GM12878 (cell line): ENCODE measurements around the gene BTBD9. TPM values are rescaled to one million over a fixed set of nuclear protein-coding genes. Genes with fewer than 3 reads are reported as not detected.
A peak's percentile ranks its signal among the peaks of the same experiment; 100 is the strongest.

Experiments
- ATAC-seq: fragments of 200-7000 bp; cut with Tn5 transposase; 3 replicates; pipeline ENCODE4 v1.9.1; 2020; ENCODE audit warnings: mild to moderate bottlenecking, moderate library complexity
- BruUV-seq: library from RNA; stranded (reverse); fragments of 400-500 nt; replicated peaks from 2 replicates; lab custom pipeline; 2021; lab: Mats Ljungman, UMichigan
- CTCF ChIA-PET: fragments of 300-600 bp; sonication (Branson Sonifier 250); formaldehyde crosslinking; extraction: SDS; loops from one replicate; lab custom pipeline; 2021; ENCODE audit warnings: inconsistent platforms; lab: Yijun Ruan, JAX
- POLR2A ChIA-PET: fragments of 350-600 bp; formaldehyde crosslinking; extraction: SDS; loops from one replicate; lab custom pipeline; 2021; ENCODE audit warnings: inconsistent platforms; lab: Charles Lee
- RAD21 ChIA-PET: fragments of 300-600 bp; sonication (Branson Sonifier 250); formaldehyde crosslinking; loops from one replicate; lab custom pipeline; 2023; ENCODE audit warnings: antibody characterized with exemption; ENCODE audit not compliant: unreplicated experiment; lab: Charles Lee
- SMC1A ChIA-PET: fragments of 300-600 bp; sonication (Branson Sonifier 250); formaldehyde crosslinking; loops from one replicate; lab custom pipeline; 2023; ENCODE audit not compliant: unreplicated experiment, uncharacterized antibody; lab: Charles Lee
- DNase-seq: peaks from one replicate; pipeline ENCODE4 v3.0.0-alpha.2; 2011; ENCODE audit warnings: low read depth, low spot score
- FAIRE-seq: peaks from 3 replicates; lab custom pipeline; 2011; peaks lifted over from hg19 to GRCh38; lab: Jason Lieb, UNC
- H2AFZ ChIP-seq: 2 replicates; pipeline ENCODE4 v1.6.0; 2011; ENCODE audit warnings: low read depth, low read length, control low read depth; ENCODE audit not compliant: control insufficient read depth
- H3K27ac ChIP-seq: 2 replicates; pipeline ENCODE4 v1.5.1; 2011; ENCODE audit warnings: control low read depth; ENCODE audit not compliant: control insufficient read depth, insufficient read depth
- H3K27me3 ChIP-seq, 2 experiments: replicated peaks in 1 of 2; 2 replicates each; pipeline versions ENCODE4 v1.6.0 to v1.6.1; 2011; ENCODE audit warnings: low read length in 1 of 2; ENCODE audit not compliant: control insufficient read depth in 2 of 2, insufficient read depth in 2 of 2
- H3K36me3 ChIP-seq, 2 experiments: 2 replicates each; pipeline ENCODE4 v1.5.1; 2011; ENCODE audit warnings: low read length in 1 of 2; ENCODE audit not compliant: control insufficient read depth in 2 of 2, insufficient read depth in 2 of 2
- H3K4me1 ChIP-seq: 2 replicates; pipeline ENCODE4 v1.6.1; 2011; ENCODE audit warnings: mild to moderate bottlenecking, low read length, moderate library complexity, mixed read lengths; ENCODE audit not compliant: control insufficient read depth, insufficient read depth
- H3K4me2 ChIP-seq: 2 replicates; pipeline ENCODE4 v1.6.0; 2011; ENCODE audit warnings: control low read depth; ENCODE audit not compliant: control insufficient read depth, insufficient read depth
- H3K4me3 ChIP-seq: fragments of 200-600 bp; sonication (generic); 2 replicates; pipeline ENCODE4 v1.5.1; 2016
- H3K79me2 ChIP-seq: 2 replicates; pipeline ENCODE4 v1.6.0; 2011; ENCODE audit warnings: low read length; ENCODE audit not compliant: control insufficient read depth, insufficient read depth
- H3K9ac ChIP-seq: 2 replicates; pipeline ENCODE4 v1.8.0; 2011; ENCODE audit warnings: low read length, control low read depth, mixed read lengths; ENCODE audit not compliant: control insufficient read depth, insufficient read depth
- H3K9me3 ChIP-seq: replicated peaks from 3 replicates; pipeline ENCODE4 v1.5.1; 2011; ENCODE audit warnings: mild to moderate bottlenecking, low read length; ENCODE audit not compliant: control insufficient read depth, insufficient read depth
- H4K20me1 ChIP-seq: 2 replicates; pipeline ENCODE4 v1.6.0; 2011; ENCODE audit not compliant: control insufficient read depth, insufficient read depth
- BMI1 ChIP-seq: fragments of 450-650 bp; IDR thresholded peaks from 2 replicates; pipeline ENCODE4 v1.6.1; 2016; ENCODE audit warnings: mild to moderate bottlenecking, moderate library complexity, borderline replicate concordance
- E2F4 ChIP-seq: IDR thresholded peaks from 2 replicates; pipeline ENCODE4 v1.6.1; 2012; ENCODE audit warnings: low read depth, low read length, improper control_type of control experiment
- EED ChIP-seq: sonication (generic); IDR thresholded peaks from 2 replicates; pipeline ENCODE4 v1.6.1; 2016; ENCODE audit warnings: antibody characterized with exemption, low read depth
- EGR1 ChIP-seq, 2 experiments: IDR thresholded peaks; 1 replicate in 1 of 2; 2 replicates in 1 of 2; pipeline ENCODE4 v1.6.1; 2011 to 2012; ENCODE audit warnings: low read depth in 2 of 2, low read length in 2 of 2, borderline replicate concordance in 1 of 2, mild to moderate bottlenecking in 1 of 2, moderate library complexity in 1 of 2
- FOS ChIP-seq: IDR thresholded peaks from 3 replicates; pipeline ENCODE4 v1.6.1; 2011; ENCODE audit warnings: borderline replicate concordance; ENCODE audit not compliant: insufficient read length; ENCODE audit errors: extremely low read depth
- LARP7 ChIP-seq: fragments of 450-650 bp; IDR thresholded peaks from 2 replicates; pipeline ENCODE4 v1.6.1; 2017; ENCODE audit warnings: mild to moderate bottlenecking
- MEF2B ChIP-seq: fragments of 450-650 bp; IDR thresholded peaks from 2 replicates; pipeline ENCODE4 v1.6.1; 2018; ENCODE audit warnings: mild to moderate bottlenecking, moderate library complexity; ENCODE audit not compliant: partially characterized antibody, poor library complexity, severe bottlenecking
- NFIC ChIP-seq: IDR thresholded peaks from 2 replicates; pipeline ENCODE4 v1.6.1; 2012; ENCODE audit warnings: low read depth, mild to moderate bottlenecking, inconsistent platforms, low read length, moderate library complexity
- NFYB ChIP-seq: IDR thresholded peaks from 2 replicates; pipeline ENCODE4 v1.6.1; 2011; ENCODE audit warnings: low read depth, mild to moderate bottlenecking, low read length, improper control_type of control experiment, moderate library complexity; ENCODE audit not compliant: insufficient read depth
- SP1 ChIP-seq: IDR thresholded peaks from one replicate; pipeline ENCODE4 v1.6.1; 2011; ENCODE audit warnings: low read depth, low read length
- SREBF2 ChIP-seq: IDR thresholded peaks from 2 replicates; pipeline ENCODE4 v1.6.1; 2012; ENCODE audit warnings: mild to moderate bottlenecking, low read length
- TCF3 ChIP-seq: IDR thresholded peaks from 2 replicates; pipeline ENCODE4 v1.6.1; 2012; ENCODE audit warnings: low read depth, mild to moderate bottlenecking, low read length, borderline replicate concordance; ENCODE audit not compliant: insufficient read depth
- ZZZ3 ChIP-seq: IDR thresholded peaks from 2 replicates; pipeline ENCODE4 v1.6.1; 2011; ENCODE audit warnings: low read depth; ENCODE audit not compliant: control insufficient read depth, insufficient read length
- WGBS: methylation state at CpG from one replicate; pipeline ENCODE4 v1.1.6; 2016; ENCODE audit warnings: low lambda C conversion rate; ENCODE audit not compliant: insufficient replicate concordance, insufficient coverage; ENCODE audit errors: missing lambda C conversion rate; 5-methylcytosine and 5-hydroxymethylcytosine counted together
- in situ Hi-C: fragments of 300-500 bp; cut with MboI; formaldehyde crosslinking; loops from 9 replicates; pipeline ENCODE4 v1.14.3; 2018; ENCODE audit warnings: mixed read lengths
- intact Hi-C: fragments of 100-400 bp; cut with micrococcal nuclease; formaldehyde crosslinking; loops from one replicate; pipeline ENCODE4 v1.14.2; 2022; ENCODE audit not compliant: unreplicated experiment
- polyA plus RNA-seq, 11 experiments: library from polyadenylated mRNA; depleted of rRNA in 4 of 11; unstranded in 6 of 11; stranded (reverse) in 5 of 11; fragments of >200 nt; fragmentation: Nextera tagmentation in 4 of 11; fragmentation: Illumina TruSeq in 1 of 11; extraction: Ambion mirVana in 4 of 11; extraction: Trizol in 1 of 11; gene quantifications; 1 replicate in 1 of 11; 2 replicates in 10 of 11; pipeline versions ENCODE4 v1.2.1 to v1.2.3, GENCODE V29; 2011 to 2016; ENCODE audit warnings: inconsistent platforms in 2 of 11, missing spikeins in 2 of 11, low read depth in 1 of 11
- total RNA-seq, 4 experiments: library from RNA; depleted of rRNA in 3 of 4; stranded (reverse); fragments of >200 nt in 3 of 4; fragmentation: Illumina TruSeq in 1 of 4; extraction: Trizol in 1 of 4; gene quantifications; 2 replicates each; pipeline versions ENCODE4 v1.2.1 to v1.2.3, GENCODE V29; 2013 to 2021

The BTBD9 gene
- total and polyA plus RNA-seq, 10 of the 15 experiments (the other 5 are each of a cell fraction or from before 2014, with no cell fraction given), result 0.22 to 8.6 (median 4.6) TPM

DNA sequence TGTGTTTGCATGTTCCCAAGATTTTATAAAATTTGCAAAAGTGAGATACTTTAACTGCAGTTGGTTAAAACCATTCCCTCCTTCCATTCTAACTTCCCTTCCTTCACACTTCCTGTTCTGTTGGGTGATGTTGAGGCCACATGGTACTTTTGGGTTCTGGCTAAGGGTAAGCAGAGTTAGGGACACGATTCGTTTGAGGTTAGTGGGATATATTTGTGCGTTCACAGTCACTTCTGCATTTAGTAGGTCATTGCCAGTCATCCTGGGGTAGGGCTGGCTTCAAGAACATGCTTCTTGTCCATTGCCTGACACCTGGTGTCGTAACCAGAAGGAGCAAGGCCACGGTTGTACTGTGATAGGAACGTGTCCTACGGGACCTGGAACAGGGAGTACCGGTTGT lies 480.1 kb downstream of the BTBD9 start:
- Histone ChIP-seq H3K9me3 (no peaks in the 10 kb centered on the region), H4K20me1 (no peaks in the 10 kb centered on the region), H3K4me2 (no peak overlapping the region), H3K79me2 (no peaks in the 10 kb centered on the region), H3K27ac (no peak overlapping the region), H2AFZ (no peak overlapping the region), H3K36me3 (peaks cover 0 to 1% of the 10 kb centered on the region in 2 experiments; a peak in 1 of 4 replicates), H3K4me1 (no peaks in the 10 kb centered on the region), H3K4me3 (no peak overlapping the region), H3K27me3 (no peaks in the 10 kb centered on the region)
- in situ Hi-C loops, result no loop called here
- TSS peak; percentile 23 for BruUV-seq
- ATAC-seq (no peak), FAIRE-seq (no peak), DNase-seq (no peak)
- RAD21 ChIA-PET, result no interaction called here
- intact Hi-C loops, result no loop called here
- 92% methylated on average over 8 of the region's 8 CpGs for WGBS
- POLR2A ChIA-PET, result no interaction called here
- CTCF ChIA-PET, result no interaction called here
- SMC1A ChIA-PET, result no interaction called here
- TF ChIP-seq ZZZ3 (no peak), SREBF2 (no peak), EGR1 (IDR thresholded peaks at IDR 0.05; ENCODE audit: borderline replicate concordance in 1 of 2, low read depth in 2 of 2, low read length in 2 of 2) (no peak), SP1 (no peak), FOS (no peak), EED (no peak), NFYB (no peak), MEF2B (no peak), BMI1 (no peak), LARP7 (no peak), E2F4 (no peak), TCF3 (no peak), NFIC (no peak)
- TF ChIP-seq, all 136 proteins: peak for 0
- no peak overlapping the region for H3K9ac ChIP-seq
